Activated CD4-positive, alpha-beta T cell treated with anti-CD3 and anti-CD28 coated beads, Interleukin-2, amount 10 ng/mL, durations not matched to agents 7 days and 5 days (primary cell): ENCODE data around the gene TCEAL4. TPM values are rescaled to one million over a fixed set of nuclear protein-coding genes. Genes with fewer than 3 reads are reported as not detected.
"Not testable (repeated sequence)": the region's sequence is repeated elsewhere in the genome, so short reads cannot be mapped to it uniquely, and the experiment has no call there.

Experiments used
- CTCF ChIA-PET: fragments of 350-600 bp; sonication (Branson Sonifier 250); formaldehyde crosslinking; loops from one replicate; lab custom pipeline; 2021; ENCODE audit warnings: antibody characterized with exemption; lab: Charles Lee
- POLR2A ChIA-PET: fragments of 350-600 bp; sonication (Branson Sonifier 250); formaldehyde crosslinking; loops from one replicate; lab custom pipeline; 2021; ENCODE audit warnings: antibody characterized with exemption; lab: Charles Lee
- DNase-seq: peaks from one replicate; pipeline ENCODE4 v3.0.0-alpha.2; 2020
- H3K27ac Mint-ChIP-seq: one replicate; pipeline ENCODE4 v1.8.0; 2021; ENCODE audit warnings: mild to moderate bottlenecking, moderate library complexity, mixed read lengths
- H3K27me3 Mint-ChIP-seq: one replicate; pipeline ENCODE4 v1.8.0; 2021; ENCODE audit warnings: mixed read lengths
- H3K36me3 Mint-ChIP-seq: one replicate; pipeline ENCODE4 v1.8.0; 2021; ENCODE audit warnings: low read depth, mixed read lengths
- H3K4me1 Mint-ChIP-seq: one replicate; pipeline ENCODE4 v1.8.0; 2021; ENCODE audit warnings: mixed read lengths
- H3K4me3 Mint-ChIP-seq: one replicate; pipeline ENCODE4 v1.8.0; 2021; ENCODE audit warnings: mild to moderate bottlenecking, moderate library complexity, mixed read lengths
- H3K9me3 Mint-ChIP-seq: one replicate; pipeline ENCODE4 v1.8.0; 2021; ENCODE audit warnings: mixed read lengths
- total RNA-seq, 2 experiments: library from RNA; stranded (reverse); gene quantifications; one replicate each; pipeline ENCODE4 v1.2.3, GENCODE V29; 2021

The TCEAL4 gene
- total RNA-seq, 2 experiments from 2014 or later, result 4.9 to 5.1 TPM

GRCh38 chrX:103560256-103560655 is 25.1 kb upstream of the TCEAL4 start:
- ChIA-PET CTCF (no interaction called here), POLR2A (no interaction called here)
- no peaks in the 10 kb centered on the region for H3K4me1 Mint-ChIP-seq
- H3K27me3 Mint-ChIP-seq, result peaks cover 13% of the 10 kb centered on the region
- no peaks in the 10 kb centered on the region for H3K9me3 Mint-ChIP-seq
- H3K4me3 Mint-ChIP-seq, result no peak overlapping the region
- no peak for DNase-seq
- no peaks in the 10 kb centered on the region for H3K36me3 Mint-ChIP-seq
- no peak overlapping the region for H3K27ac Mint-ChIP-seq

GRCh38 chrX:103562801-103563200 is 22.5 kb upstream of the TCEAL4 start:
- H3K36me3 Mint-ChIP-seq, result no peaks in the 10 kb centered on the region
- no peaks in the 10 kb centered on the region for H3K9me3 Mint-ChIP-seq
- DNase-seq, result no peak

GRCh38 chrX:103565197-103565596 is 20.1 kb upstream of the TCEAL4 start:
- Mint-ChIP-seq H3K27ac (no peak overlapping the region), H3K27me3 (peaks cover 13% of the 10 kb centered on the region), H3K4me1 (no peaks in the 10 kb centered on the region), H3K9me3 (no peaks in the 10 kb centered on the region), H3K4me3 (no peak overlapping the region), H3K36me3 (no peaks in the 10 kb centered on the region)
- ChIA-PET POLR2A (no interaction called here), CTCF (interaction anchor here (0.6 kb wide), 1 partner anchor 1943 kb away, joined by 3 read pairs; no protein-coding TSS in a partner anchor)
- DNase-seq, result no peak

More at GRCh38 chrX:103562801-103563200, 22.5 kb upstream of the TCEAL4 start:
- Mint-ChIP-seq H3K27ac (no peak overlapping the region), H3K4me3 (no peak overlapping the region), H3K27me3 (peaks cover 13% of the 10 kb centered on the region), H3K4me1 (no peaks in the 10 kb centered on the region)
- ChIA-PET CTCF (interaction anchor here (1.3 kb wide), 1 partner anchor 9 kb away, joined by 3 read pairs; no protein-coding TSS in a partner anchor), POLR2A (no interaction called here)

GRCh38 chrX:103565752-103566151 is 19.6 kb upstream of the TCEAL4 start:
- Mint-ChIP-seq H3K36me3 (no peaks in the 10 kb centered on the region), H3K4me1 (no peaks in the 10 kb centered on the region)
- CTCF ChIA-PET, result interaction anchor here (0.6 kb wide), 2 partner anchors 102 to 1942 kb away, joined by 3 read pairs; no protein-coding TSS in a partner anchor

GRCh38 chrX:103571121-103571520 is 14.2 kb upstream of the TCEAL4 start:
- H3K4me3 Mint-ChIP-seq, result no peak overlapping the region
- DNase-seq, result no peak
- no peaks in the 10 kb centered on the region for H3K36me3 Mint-ChIP-seq
- H3K4me1 Mint-ChIP-seq, result no peaks in the 10 kb centered on the region
- H3K9me3 Mint-ChIP-seq, result no peaks in the 10 kb centered on the region
- POLR2A ChIA-PET, result no interaction called here
- H3K27me3 Mint-ChIP-seq, result peaks cover 8% of the 10 kb centered on the region
- no peak overlapping the region for H3K27ac Mint-ChIP-seq
- CTCF ChIA-PET, result no interaction called here

More at GRCh38 chrX:103565752-103566151, 19.6 kb upstream of the TCEAL4 start:
- no peak for DNase-seq
- POLR2A ChIA-PET, result no interaction called here
- Mint-ChIP-seq H3K27me3 (peaks cover 8% of the 10 kb centered on the region), H3K9me3 (no peaks in the 10 kb centered on the region), H3K4me3 (no peak overlapping the region), H3K27ac (no peak overlapping the region)

GRCh38 chrX:103571726-103572125 is 13.6 kb upstream of the TCEAL4 start:
- CTCF ChIA-PET, result no interaction called here
- no peak for DNase-seq
- Mint-ChIP-seq H3K4me3 (no peak overlapping the region), H3K36me3 (no peaks in the 10 kb centered on the region), H3K27ac (no peak overlapping the region), H3K9me3 (no peaks in the 10 kb centered on the region), H3K27me3 (peaks cover 8% of the 10 kb centered on the region), H3K4me1 (no peaks in the 10 kb centered on the region)
- POLR2A ChIA-PET, result no interaction called here

GRCh38 chrX:103573202-103573601 is 12.1 kb upstream of the TCEAL4 start:
- H3K27me3 Mint-ChIP-seq, result peaks cover 7% of the 10 kb centered on the region
- no peak overlapping the region for H3K4me3 Mint-ChIP-seq
- H3K4me1 Mint-ChIP-seq, result no peaks in the 10 kb centered on the region
- no peak overlapping the region for H3K27ac Mint-ChIP-seq
- no peaks in the 10 kb centered on the region for H3K36me3 Mint-ChIP-seq
- ChIA-PET CTCF (interaction anchor here (1.2 kb wide), 1 partner anchor 266 kb away, joined by 3 read pairs; no protein-coding TSS in a partner anchor), POLR2A (no interaction called here)
- DNase-seq, result no peak
- no peaks in the 10 kb centered on the region for H3K9me3 Mint-ChIP-seq

- Mint-ChIP-seq H3K4me1 (peaks cover 10% of the 10 kb centered on the region), H3K27me3 (peaks cover 19% of the 10 kb centered on the region), H3K27ac (no peak overlapping the region), H3K9me3 (no peaks in the 10 kb centered on the region), H3K36me3 (no peaks in the 10 kb centered on the region), H3K4me3 (peak overlapping the region; percentile 16)
- POLR2A ChIA-PET, result no interaction called here
- no peak for DNase-seq
- CTCF ChIA-PET, result no interaction called here
Observed at GRCh38 chrX:103584596-103584995, 719 bp upstream of the TCEAL4 start.

- ChIA-PET CTCF (no interaction called here), POLR2A (no interaction called here)
- no peak for DNase-seq
- Mint-ChIP-seq H3K27ac (peak overlapping the region; percentile 2), H3K4me1 (peaks cover 13% of the 10 kb centered on the region), H3K36me3 (no peaks in the 10 kb centered on the region), H3K4me3 (peak overlapping the region; percentile 78), H3K9me3 (no peaks in the 10 kb centered on the region), H3K27me3 (peaks cover 11% of the 10 kb centered on the region)
Observed at GRCh38 chrX:103586314-103586646, 965 bp downstream of the TCEAL4 start.

- H3K4me3 Mint-ChIP-seq, result peak overlapping the region; percentile 15
- POLR2A ChIA-PET, result no interaction called here
- no peak for DNase-seq
- peaks cover 9% of the 10 kb centered on the region for H3K27me3 Mint-ChIP-seq
- peaks cover 13% of the 10 kb centered on the region for H3K4me1 Mint-ChIP-seq
- CTCF ChIA-PET, result no interaction called here
- H3K36me3 Mint-ChIP-seq, result no peaks in the 10 kb centered on the region
- H3K27ac Mint-ChIP-seq, result no peak overlapping the region
- H3K9me3 Mint-ChIP-seq, result no peaks in the 10 kb centered on the region
Observed at GRCh38 chrX:103586659-103587058, 1.3 kb downstream of the TCEAL4 start.

GRCh38 chrX:103592295-103592694 is 7.0 kb downstream of the TCEAL4 start:
- H3K27me3 Mint-ChIP-seq, H3K27ac Mint-ChIP-seq, H3K4me1 Mint-ChIP-seq, POLR2A ChIA-PET, H3K9me3 Mint-ChIP-seq, DNase-seq, H3K4me3 Mint-ChIP-seq, CTCF ChIA-PET, H3K36me3 Mint-ChIP-seq: not testable (repeated sequence)

- H3K27ac Mint-ChIP-seq, H3K4me1 Mint-ChIP-seq, H3K9me3 Mint-ChIP-seq, H3K4me3 Mint-ChIP-seq, H3K36me3 Mint-ChIP-seq, POLR2A ChIA-PET, H3K27me3 Mint-ChIP-seq, DNase-seq: not testable (repeated sequence)
- CTCF ChIA-PET, result interaction anchor here (1.5 kb wide), 1 partner anchor 10 kb away, joined by 5 read pairs; no protein-coding TSS in a partner anchor
Observed at GRCh38 chrX:103595202-103595601, 9.9 kb downstream of the TCEAL4 start.

- POLR2A ChIA-PET, result no interaction called here
- peak within 1 kb of the TSS; percentile 28 for H3K27ac Mint-ChIP-seq
- CTCF ChIA-PET, result interaction anchor here (0.5 kb wide), 1 partner anchor 65 kb away, joined by 3 read pairs; no protein-coding TSS in a partner anchor
Observed at GRCh38 chrX:103607364-103608305, 22.3 kb downstream of the TCEAL4 start, which contains the start of gene TCEAL3. Gene TCEAL3 (plus strand): TSS chrX:103607963. CDS start chrX:103609065, 1,102 bp downstream.

More at GRCh38 chrX:103607364-103608305, 22.3 kb downstream of the TCEAL4 start, which contains the start of gene TCEAL3:
- Mint-ChIP-seq H3K4me3 (peak within 1 kb of the TSS; percentile 73), H3K4me1 (peaks cover 7% of the 10 kb centered on the region), H3K27me3 (peaks cover 12% of the 10 kb centered on the region), H3K9me3 (no peaks in the 10 kb centered on the region), H3K36me3 (peaks cover 1% of the 10 kb centered on the region)
- peak; percentile 8 for DNase-seq
